HT-29 (cell line): ENCODE measurements around the gene SERINC2. TPM values are rescaled to one million over a fixed set of nuclear protein-coding genes. Genes with fewer than 3 reads are reported as not detected.

Source experiments
- DNase-seq: peaks from one replicate; pipeline ENCODE4 v3.0.0-alpha.2; 2015; ENCODE audit warnings: low spot score
- total RNA-seq: library from RNA; depleted of rRNA; stranded (reverse); fragments of >200 nt; shearing (Covaris generic); gene quantifications from 2 replicates; pipeline ENCODE4 v1.2.3, GENCODE V29; 2014

Gene SERINC2
- total RNA-seq, 1 experiment from 2014 or later, result 80.4 TPM

- DNase-seq, result no peak
These were observed 19.8 kb downstream of the SERINC2 start for GRCh38 chr1:31432592-31433395.

GRCh38 chr1:31433396-31433930 is 20.4 kb downstream of the SERINC2 start:
- no peak for DNase-seq

- no peak for DNase-seq
These were observed 21.3 kb downstream of the SERINC2 start for GRCh38 chr1:31434101-31434871.

GRCh38 chr1:31434979-31435378 is 22.0 kb downstream of the SERINC2 start:
- no peak for DNase-seq

- DNase-seq, result no peak
These were observed 22.7 kb downstream of the SERINC2 start for GRCh38 chr1:31435471-31436409.

- no peak for DNase-seq
These were observed 23.8 kb downstream of the SERINC2 start for GRCh38 chr1:31436596-31437432.

GRCh38 chr1:31437433-31438037 is 24.5 kb downstream of the SERINC2 start:
- DNase-seq, result no peak

GRCh38 chr1:31439276-31439675 is 26.3 kb downstream of the SERINC2 start:
- no peak for DNase-seq

GRCh38 chr1:31441073-31441472 is 28.1 kb downstream of the SERINC2 start:
- no peak for DNase-seq

- no peak for DNase-seq
These were observed 28.5 kb downstream of the SERINC2 start for GRCh38 chr1:31441558-31441957.

- no peak for DNase-seq
These were observed 29.1 kb downstream of the SERINC2 start for GRCh38 chr1:31441970-31442647.

GRCh38 chr1:31442648-31442994 is 29.6 kb downstream of the SERINC2 start:
- DNase-seq, result no peak

GRCh38 chr1:31443673-31444072 is 30.7 kb downstream of the SERINC2 start:
- DNase-seq, result no peak

GRCh38 chr1:31444725-31445448 is 31.9 kb downstream of the SERINC2 start:
- DNase-seq, result peak; percentile 50

- DNase-seq, result no peak
These were observed 32.9 kb downstream of the SERINC2 start for GRCh38 chr1:31445951-31446350.

GRCh38 chr1:31447210-31447609 is 34.2 kb downstream of the SERINC2 start:
- no peak for DNase-seq

GRCh38 chr1:31453384-31454079 is 40.5 kb downstream of the SERINC2 start:
- DNase-seq, result no peak

- DNase-seq, result no peak
These were observed 45.4 kb downstream of the SERINC2 start for GRCh38 chr1:31458287-31458896.
